Right atrium auricular region (tissue), 2 donors: Measurements from ENCODE around the gene C1orf116. TPM values are rescaled to one million over a fixed set of nuclear protein-coding genes. Genes with fewer than 3 reads are reported as not detected.

ENCODE experiments used
- DNase-seq: peaks from one replicate; pipeline ENCODE4 v3.0.0-alpha.2; 2019; ENCODE audit warnings: low spot score
- H3K27ac ChIP-seq, 2 donors: fragments of 200-600 bp; sonication (generic); 1 replicate in 1 of 2; 2 replicates in 1 of 2; pipeline ENCODE4 v1.5.1; 2016 to 2019
- H3K27me3 ChIP-seq, 2 donors: fragments of 200-600 bp; sonication (generic); one replicate each; pipeline versions ENCODE4 v1.5.1 to v1.6.0; 2017 to 2019
- H3K36me3 ChIP-seq: fragments of 200-600 bp; sonication (generic); one replicate; pipeline ENCODE4 v1.5.1; 2016
- H3K4me1 ChIP-seq, 2 donors: fragments of 200-600 bp; sonication (generic); one replicate each; pipeline versions ENCODE4 v1.5.1 to v1.6.0; 2017 to 2019
- H3K4me3 ChIP-seq, 2 donors: fragments of 200-600 bp; sonication (generic); 1 replicate in 1 of 2; 2 replicates in 1 of 2; pipeline ENCODE4 v1.5.1; 2017 to 2019; ENCODE audit warnings: mild to moderate bottlenecking in 1 of 2, moderate library complexity in 1 of 2
- H3K9me3 ChIP-seq, 2 donors: fragments of 200-600 bp; sonication (generic); one replicate each; pipeline ENCODE4 v1.5.1; 2019
- total RNA-seq, 2 donors: library from RNA; depleted of rRNA; stranded (reverse); fragments of >200 nt; gene quantifications; one replicate each; pipeline ENCODE4 v1.1.0, GENCODE V29; 2016
- TF ChIP-seq, protein P1 (sequence below), 2 donors: fragments of 200-600 bp; sonication (generic); IDR thresholded peaks; one replicate each; pipeline ENCODE4 v1.5.1; 2019; ENCODE audit warnings: antibody characterized with exemption in 2 of 2

The C1orf116 gene
- total RNA-seq, 2 donors from 2014 or later = 0.07 to 0.35 TPM

DNA sequence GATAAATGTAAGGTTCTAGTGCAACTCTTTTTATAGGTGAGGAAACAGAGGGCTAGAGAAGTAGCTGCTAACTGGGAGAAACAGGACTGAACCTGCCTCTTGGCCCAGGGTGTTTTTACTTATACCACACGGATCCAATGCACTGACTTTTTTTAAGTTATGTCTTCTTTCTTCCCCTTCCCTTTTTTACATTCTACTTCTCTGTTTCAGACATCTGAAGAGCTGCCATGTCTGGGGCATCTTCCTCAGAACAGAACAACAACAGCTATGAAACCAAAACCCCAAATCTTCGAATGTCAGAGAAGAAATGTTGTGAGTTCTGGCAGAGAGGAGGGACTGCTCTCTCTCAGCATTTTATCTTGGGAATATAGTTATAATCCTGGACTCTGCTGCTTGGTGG is 21.9 kb upstream of the C1orf116 start:
- no peaks in the 10 kb centered on the region for H3K36me3 ChIP-seq
- H3K9me3 ChIP-seq = no peaks in the 10 kb centered on the region
- no peaks in the 10 kb centered on the region for H3K27me3 ChIP-seq
- H3K27ac ChIP-seq = peak overlapping the region; percentile 97 to 98
- peaks cover 0 to 20% of the 10 kb centered on the region in 2 donors for H3K4me1 ChIP-seq
- H3K4me3 ChIP-seq = no peak overlapping the region
- TF ChIP-seq, protein P1, sequence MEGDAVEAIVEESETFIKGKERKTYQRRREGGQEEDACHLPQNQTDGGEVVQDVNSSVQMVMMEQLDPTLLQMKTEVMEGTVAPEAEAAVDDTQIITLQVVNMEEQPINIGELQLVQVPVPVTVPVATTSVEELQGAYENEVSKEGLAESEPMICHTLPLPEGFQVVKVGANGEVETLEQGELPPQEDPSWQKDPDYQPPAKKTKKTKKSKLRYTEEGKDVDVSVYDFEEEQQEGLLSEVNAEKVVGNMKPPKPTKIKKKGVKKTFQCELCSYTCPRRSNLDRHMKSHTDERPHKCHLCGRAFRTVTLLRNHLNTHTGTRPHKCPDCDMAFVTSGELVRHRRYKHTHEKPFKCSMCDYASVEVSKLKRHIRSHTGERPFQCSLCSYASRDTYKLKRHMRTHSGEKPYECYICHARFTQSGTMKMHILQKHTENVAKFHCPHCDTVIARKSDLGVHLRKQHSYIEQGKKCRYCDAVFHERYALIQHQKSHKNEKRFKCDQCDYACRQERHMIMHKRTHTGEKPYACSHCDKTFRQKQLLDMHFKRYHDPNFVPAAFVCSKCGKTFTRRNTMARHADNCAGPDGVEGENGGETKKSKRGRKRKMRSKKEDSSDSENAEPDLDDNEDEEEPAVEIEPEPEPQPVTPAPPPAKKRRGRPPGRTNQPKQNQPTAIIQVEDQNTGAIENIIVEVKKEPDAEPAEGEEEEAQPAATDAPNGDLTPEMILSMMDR (IDR thresholded peaks at IDR 0.05) = no peak
- DNase-seq = no peak

GRCh38 chr1:207052911-207053769 is 20.6 kb upstream of the C1orf116 start, which contains the start of gene PFKFB2:
PFKFB2 (plus strand) TSS chr1:207053275; CDS start chr1:207054718, 1,443 bp downstream.
- TF ChIP-seq, protein P1 (IDR thresholded peaks at IDR 0.05) = no peak
- no peaks in the 10 kb centered on the region for H3K27me3 ChIP-seq
- H3K27ac ChIP-seq = peak within 1 kb of the TSS; percentile 97 to 98

GRCh38 chr1:207051191-207051943 is 18.8 kb upstream of the C1orf116 start, which contains the start of gene YOD1:
YOD1 (minus strand) TSS chr1:207051208; CDS start chr1:207051030, 178 bp downstream.
- Histone ChIP-seq H3K9me3 (no peaks in the 10 kb centered on the region), H3K4me1 (peaks cover 0 to 50% of the 10 kb centered on the region in 2 donors), H3K27me3 (no peaks in the 10 kb centered on the region), H3K27ac (peak within 1 kb of the TSS; percentile 97 to 98), H3K4me3 (peak within 1 kb of the TSS; percentile 79 to 83), H3K36me3 (peaks cover 12% of the 10 kb centered on the region)
- no peak for DNase-seq
- TF ChIP-seq, protein P1 (IDR thresholded peaks at IDR 0.05) = no peak

More at GRCh38 chr1:207052911-207053769, 20.6 kb upstream of the C1orf116 start, which contains the start of gene PFKFB2:
- H3K36me3 ChIP-seq = peaks cover 12% of the 10 kb centered on the region
- peak; percentile 98 for DNase-seq
- peaks cover 0 to 32% of the 10 kb centered on the region in 2 donors for H3K4me1 ChIP-seq
- H3K9me3 ChIP-seq = no peaks in the 10 kb centered on the region
- H3K4me3 ChIP-seq = peak within 1 kb of the TSS; percentile 64 to 74

DNA sequence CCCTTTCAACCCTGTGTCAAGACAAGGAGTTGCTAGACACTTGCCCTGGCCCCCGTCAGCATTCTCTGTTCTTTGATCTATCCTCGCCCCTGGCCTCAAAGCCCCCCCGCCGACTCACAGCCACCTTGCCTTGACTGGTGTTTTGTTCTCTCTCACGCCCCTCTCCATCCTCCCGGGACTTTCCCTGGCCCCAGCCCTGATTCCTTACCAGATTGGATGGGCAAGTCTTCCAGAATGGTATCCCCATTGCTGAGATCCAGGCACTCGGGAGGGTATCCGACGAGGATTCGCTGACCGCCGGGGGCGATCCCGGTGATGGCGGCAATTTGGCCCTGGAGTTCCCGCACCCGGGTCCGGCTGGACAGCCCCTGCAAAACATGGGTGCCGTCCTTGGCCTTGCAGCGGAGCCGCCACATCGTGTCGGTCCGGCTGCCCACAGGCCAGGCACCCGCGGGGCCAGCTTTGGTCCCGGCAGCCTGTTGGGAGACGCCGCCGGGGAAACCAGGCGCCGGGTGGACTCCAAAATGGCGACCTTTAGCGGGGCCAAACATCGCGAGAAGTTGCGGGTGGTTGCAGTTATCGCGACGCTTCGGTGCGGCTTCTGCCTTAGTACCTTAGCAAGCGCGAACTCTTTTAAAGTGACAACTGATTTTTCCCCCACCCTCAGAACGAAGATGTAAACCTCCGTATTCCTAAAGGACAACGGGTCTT is 18.1 kb upstream of the C1orf116 start:
- Histone ChIP-seq H3K4me1 (peaks cover 0 to 57% of the 10 kb centered on the region in 2 donors), H3K9me3 (no peaks in the 10 kb centered on the region), H3K36me3 (peaks cover 12% of the 10 kb centered on the region), H3K27ac (peak overlapping the region; percentile 97 to 98), H3K27me3 (no peaks in the 10 kb centered on the region), H3K4me3 (peak overlapping the region; percentile 79 to 83)
- peak; percentile 92 for DNase-seq
- TF ChIP-seq, protein P1 (IDR thresholded peaks at IDR 0.05) = no peak

- peak overlapping the region; percentile 79 to 83 for H3K4me3 ChIP-seq
- peaks cover 12% of the 10 kb centered on the region for H3K36me3 ChIP-seq
- H3K4me1 ChIP-seq = peaks cover 0 to 64% of the 10 kb centered on the region in 2 donors
- peak overlapping the region; percentile 97 to 98 for H3K27ac ChIP-seq
- no peaks in the 10 kb centered on the region for H3K9me3 ChIP-seq
- TF ChIP-seq, protein P1 (IDR thresholded peaks at IDR 0.05) = peak; percentile 79 to 82
- DNase-seq = no peak
- no peaks in the 10 kb centered on the region for H3K27me3 ChIP-seq
Measured at GRCh38 chr1:207049974-207050391, 17.4 kb upstream of the C1orf116 start.
